ENCODE results near the gene LY6G5C.

LY6G5C gene

GRCh38 chr6:31680226-31681134 is at the start of gene LY6G5C:
Gene LY6G5C (minus strand): TSS chr6:31681067. CDS start chr6:31680373, 694 bp downstream.
- peak; percentile 85 for DNase-seq

GRCh38 chr6:31729979-31730630 is 49.2 kb upstream of the LY6G5C start:
- peak; percentile 70 for DNase-seq

- peak; percentile 82 for DNase-seq
Observed at GRCh38 chr6:31729515-31729978, 48.7 kb upstream of the LY6G5C start.

GRCh38 chr6:31728767-31729514 is 48.1 kb upstream of the LY6G5C start, which contains the start of gene DDAH2:
Gene DDAH2 (minus strand): TSS chr6:31729299. CDS start chr6:31729161, 138 bp downstream.
- no peak for DNase-seq

GRCh38 chr6:31727717-31728671 is 47.1 kb upstream of the LY6G5C start:
- DNase-seq: no peak

GRCh38 chr6:31727034-31727716 is 46.3 kb upstream of the LY6G5C start:
- no peak for DNase-seq

- DNase-seq: no peak
Observed at GRCh38 chr6:31725502-31726350, 44.9 kb upstream of the LY6G5C start.

- no peak for DNase-seq
Observed at GRCh38 chr6:31723980-31724691, 43.3 kb upstream of the LY6G5C start.

GRCh38 chr6:31723245-31723979 is 42.5 kb upstream of the LY6G5C start, which contains the start of gene MPIG6B:
Gene MPIG6B (plus strand): TSS chr6:31723373. CDS start chr6:31723384, 11 bp downstream.
- DNase-seq: no peak

- DNase-seq: no peak
Observed at GRCh38 chr6:31722173-31722572, 41.3 kb upstream of the LY6G5C start.

GRCh38 chr6:31721351-31722020 is 40.6 kb upstream of the LY6G5C start, which contains the start of gene LY6G6C:
Gene LY6G6C (minus strand): TSS chr6:31721746. CDS start chr6:31721679, 67 bp downstream.
- DNase-seq: no peak

- DNase-seq: no peak
Observed at GRCh38 chr6:31720196-31720770, 39.4 kb upstream of the LY6G5C start.

GRCh38 chr6:31719001-31719400 is 38.1 kb upstream of the LY6G5C start:
- DNase-seq: no peak

- DNase-seq: peak; percentile 23
Observed at GRCh38 chr6:31718265-31718664, 37.4 kb upstream of the LY6G5C start.

GRCh38 chr6:31717499-31718222 is 36.8 kb upstream of the LY6G5C start:
- no peak for DNase-seq

GRCh38 chr6:31715022-31715958 is 34.4 kb upstream of the LY6G5C start, which contains the start of gene LY6G6D:
Gene LY6G6D (plus strand): TSS chr6:31715348. CDS start chr6:31715356, 8 bp downstream.
- DNase-seq: no peak
